GM23338 (cell line): ENCODE measurements around the gene PLOD2. TPM values are rescaled to one million over a fixed set of nuclear protein-coding genes. Genes with fewer than 3 reads are reported as not detected.

Experiments used
- ATAC-seq: fragments of 200-7000 bp; cut with Tn5 transposase; 3 replicates; pipeline ENCODE4 v1.9.1; 2020
- DNase-seq: peaks from one replicate; pipeline ENCODE4 v3.0.0-alpha.2; 2015; ENCODE audit warnings: low spot score
- H2AFZ ChIP-seq: fragments of 200-600 bp; sonication (generic); 2 replicates; pipeline ENCODE4 v1.8.0; 2016; ENCODE audit warnings: antibody characterized with exemption, mild to moderate bottlenecking, moderate library complexity
- H3F3A ChIP-seq: fragments of 200-600 bp; sonication (generic); replicated peaks from 2 replicates; pipeline ENCODE4 v1.8.0; 2017; ENCODE audit warnings: antibody characterized with exemption, mixed run types, low read depth
- H3K27ac ChIP-seq: fragments of 200-600 bp; sonication (generic); 2 replicates; pipeline ENCODE4 v1.6.1; 2016; ENCODE audit warnings: low read depth
- H3K27me3 ChIP-seq: fragments of 200-600 bp; sonication (generic); 2 replicates; pipeline ENCODE4 v1.8.0; 2016; ENCODE audit warnings: mild to moderate bottlenecking, mixed run types, moderate library complexity; ENCODE audit not compliant: insufficient read depth
- H3K36me3 ChIP-seq: fragments of 200-600 bp; sonication (generic); 2 replicates; pipeline ENCODE4 v1.8.0; 2016; ENCODE audit warnings: mild to moderate bottlenecking; ENCODE audit not compliant: insufficient read depth
- H3K4me1 ChIP-seq: fragments of 200-600 bp; sonication (generic); 2 replicates; pipeline ENCODE4 v1.8.0; 2016; ENCODE audit warnings: mild to moderate bottlenecking, moderate library complexity; ENCODE audit not compliant: insufficient read depth
- H3K4me2 ChIP-seq: fragments of 200-600 bp; sonication (generic); 2 replicates; pipeline ENCODE4 v1.7.1; 2017; ENCODE audit warnings: mixed run types
- H3K4me3 ChIP-seq: fragments of 200-600 bp; sonication (generic); 2 replicates; pipeline ENCODE4 v1.6.1; 2016; ENCODE audit warnings: mixed run types
- H3K79me2 ChIP-seq: fragments of 200-600 bp; sonication (generic); replicated peaks from 2 replicates; pipeline ENCODE4 v1.8.0; 2017; ENCODE audit warnings: mild to moderate bottlenecking; ENCODE audit not compliant: insufficient read depth
- H3K9me2 ChIP-seq: fragments of 200-600 bp; sonication (generic); 2 replicates; pipeline ENCODE4 v1.8.0; 2017; ENCODE audit not compliant: insufficient read depth
- H4K20me1 ChIP-seq: fragments of 200-600 bp; sonication (generic); replicated peaks from 2 replicates; pipeline ENCODE4 v1.8.0; 2017; ENCODE audit warnings: mild to moderate bottlenecking; ENCODE audit not compliant: insufficient read depth
- H3K27ac Mint-ChIP-seq: 2 replicates; pipeline ENCODE4 v1.8.0; 2020; ENCODE audit warnings: inconsistent platforms, mild to moderate bottlenecking, moderate library complexity, mixed read lengths
- H3K27me3 Mint-ChIP-seq: 3 replicates; pipeline ENCODE4 v1.8.0; 2022; ENCODE audit warnings: low read depth, mild to moderate bottlenecking, moderate library complexity, mixed read lengths, inconsistent platforms; ENCODE audit not compliant: insufficient read depth, poor library complexity
- H3K36me3 Mint-ChIP-seq: 3 replicates; pipeline ENCODE4 v1.8.0; 2021; ENCODE audit warnings: low read depth, mild to moderate bottlenecking, inconsistent platforms, moderate library complexity, mixed read lengths
- H3K4me1 Mint-ChIP-seq: 3 replicates; pipeline ENCODE4 v1.8.0; 2020; ENCODE audit warnings: mild to moderate bottlenecking, inconsistent platforms, mixed read lengths
- H3K4me3 Mint-ChIP-seq: 3 replicates; pipeline ENCODE4 v1.8.0; 2021; ENCODE audit warnings: moderate library complexity, mild to moderate bottlenecking, inconsistent platforms, mixed read lengths
- H3K9me3 Mint-ChIP-seq: 3 replicates; pipeline ENCODE4 v1.8.0; 2020; ENCODE audit warnings: moderate library complexity, mild to moderate bottlenecking, inconsistent platforms, mixed read lengths
- CTCF ChIP-seq, 2 experiments: fragments of 200-600 bp in 1 of 2; sonication (generic) in 1 of 2; conservative IDR thresholded peaks; 2 replicates each; pipeline versions ENCODE4 v1.5.1 to v1.6.1; 2016 to 2017; ENCODE audit warnings: antibody characterized with exemption in 2 of 2, low read depth in 2 of 2, mild to moderate bottlenecking in 2 of 2, moderate library complexity in 1 of 2
- EZH2phosphoT487 ChIP-seq: fragments of 200-600 bp; sonication (generic); IDR thresholded peaks from one replicate; pipeline ENCODE4 v1.8.1; 2018; ENCODE audit warnings: antibody characterized with exemption; ENCODE audit not compliant: unreplicated experiment
- NANOG ChIP-seq: IDR thresholded peaks from 2 replicates; pipeline ENCODE4 v1.6.1; 2016; ENCODE audit warnings: antibody characterized with exemption, borderline replicate concordance
- POLR2AphosphoS5 ChIP-seq: IDR thresholded peaks from 2 replicates; pipeline ENCODE4 v1.6.1; 2016; ENCODE audit warnings: antibody characterized with exemption, low read depth
- REST ChIP-seq: IDR thresholded peaks from one replicate; pipeline ENCODE4 v1.6.1; 2018; ENCODE audit warnings: antibody characterized with exemption; ENCODE audit not compliant: unreplicated experiment
- STAT1 ChIP-seq: IDR thresholded peaks from one replicate; pipeline ENCODE4 v1.6.1; 2016; ENCODE audit warnings: antibody characterized with exemption; ENCODE audit not compliant: unreplicated experiment
- ZNF114 ChIP-seq: fragments of 250-450 bp; sonication (Bioruptor Pico); IDR thresholded peaks from 2 replicates; pipeline ENCODE4 v1.5.0; 2020; ENCODE audit warnings: mild to moderate bottlenecking, moderate library complexity
- polyA plus RNA-seq: library from polyadenylated mRNA; unstranded; fragments of >200 nt; fragmentation: Nextera tagmentation; extraction: Ambion mirVana; gene quantifications from 2 replicates; pipeline ENCODE4 v1.2.1, GENCODE V29; 2016
- total RNA-seq: library from RNA; depleted of rRNA; stranded (reverse); fragments of >200 nt; shearing (Covaris generic); gene quantifications from 2 replicates; pipeline ENCODE4 v1.2.3, GENCODE V29; 2014

Gene PLOD2
- total and polyA plus RNA-seq, 2 experiments from 2014 or later = 26.7 to 30.5 TPM

GRCh38 chr3:146189519-146190173 is 28.7 kb upstream of the PLOD2 start (continued):
- TF ChIP-seq CTCF (conservative IDR thresholded peaks at IDR 0.05; ENCODE audit: low read depth in 2 of 2) (peak; percentile 84 to 85), ZNF114 (CRISPR knock-in tag) (no peak), NANOG (no peak), STAT1 (no peak), POLR2AphosphoS5 (no peak), REST (no peak)

GRCh38 chr3:146187334-146187950 is 26.5 kb upstream of the PLOD2 start:
- Histone ChIP-seq H3K27ac (no peak overlapping the region), H3F3A (no peaks in the 10 kb centered on the region), H4K20me1 (no peaks in the 10 kb centered on the region), H3K27me3 (no peaks in the 10 kb centered on the region), H3K4me2 (no peak overlapping the region), H3K4me3 (no peak overlapping the region), H2AFZ (no peak overlapping the region), H3K4me1 (no peaks in the 10 kb centered on the region), H3K9me2 (no peaks in the 10 kb centered on the region), H3K79me2 (no peaks in the 10 kb centered on the region), H3K36me3 (no peaks in the 10 kb centered on the region)
- Mint-ChIP-seq H3K27ac (no peak overlapping the region), H3K4me1 (peaks cover 2% of the 10 kb centered on the region; the same call in 1 of the 3 replicates), H3K4me3 (no peak overlapping the region), H3K36me3 (no peaks in the 10 kb centered on the region; the same call in 2 of the 3 replicates), H3K27me3 (peaks cover 1% of the 10 kb centered on the region), H3K9me3 (no peaks in the 10 kb centered on the region)
- peak; percentile 69 to 82 for TF ChIP-seq CTCF (conservative IDR thresholded peaks at IDR 0.05; ENCODE audit: low read depth in 2 of 2)
- no peak for TF ChIP-seq EZH2phosphoT487
- DNase-seq (peak; percentile 60), ATAC-seq (no peak)
